Activated effector memory CD4-positive, alpha-beta T cell treated with Interleukin-2 at 50 U/mL for 16 hours (primary cell): ENCODE measurements around the gene RAB11B.
"Not testable (repeated sequence)": the region's sequence is repeated elsewhere in the genome, so short reads cannot be mapped to it uniquely, and the experiment has no call there.

ENCODE experiments used
- DNase-seq: peaks from one replicate; pipeline ENCODE4 v3.0.0-alpha.2; 2020

Gene RAB11B

GRCh38 chr19:8441725-8442544, 51.8 kb downstream of the RAB11B start:
- DNase-seq, result no peak

GRCh38 chr19:8444140-8444676, 54.0 kb downstream of the RAB11B start:
- DNase-seq, result not testable (repeated sequence)

GRCh38 chr19:8444677-8445487, 54.7 kb downstream of the RAB11B start, which contains the start of gene HNRNPM:
TSS of gene HNRNPM (plus strand) at chr19:8444975. CDS start at chr19:8444999, 24 bp downstream.
- DNase-seq, result peak; percentile 100

GRCh38 chr19:8445488-8446001, 55.4 kb downstream of the RAB11B start:
- DNase-seq, result peak; percentile 25

- DNase-seq, result no peak
Observed at GRCh38 chr19:8446061-8446709, 56.0 kb downstream of the RAB11B start.

GRCh38 chr19:8449830-8450229, 59.7 kb downstream of the RAB11B start:
- no peak for DNase-seq

GRCh38 chr19:8451377-8451776, 61.2 kb downstream of the RAB11B start:
- DNase-seq, result no peak

GRCh38 chr19:8451885-8452284, 61.7 kb downstream of the RAB11B start:
- DNase-seq, result no peak

- no peak for DNase-seq
Observed at GRCh38 chr19:8452446-8453123, 62.4 kb downstream of the RAB11B start.

- no peak for DNase-seq
Observed at GRCh38 chr19:8453616-8454015, 63.5 kb downstream of the RAB11B start.
